Measurements from ENCODE around the gene VTI1B. TPM values are rescaled to one million over a fixed set of nuclear protein-coding genes. Genes with fewer than 3 reads are reported as not detected.

VTI1B gene
- total RNA-seq (100 to 1,000 TPM in 3 of 9 donors, 10 to 100 TPM in 6; 52.2 to 108 (median 86.8) TPM), polyA plus RNA-seq (10 to 100 TPM; 54.6 to 79.3 (median 68.0) TPM)
- long read RNA-seq, donor 1, full-length matches to known transcripts, result 48 of 89 reads
- long read RNA-seq, donor 1, partial matches to known transcripts, result 41 of 89 reads
- long read RNA-seq, donor 1, other reads (novel, unspliced or antisense), result 0 of 89 reads
- long read RNA-seq, donor 2, full-length matches to known transcripts, result 22 of 50 reads
- long read RNA-seq, donor 2, partial matches to known transcripts, result 28 of 50 reads
- long read RNA-seq, donor 2, other reads (novel, unspliced or antisense), result 0 of 50 reads
- long read RNA-seq, donor 3, full-length matches to known transcripts, result 30 of 46 reads
- long read RNA-seq, donor 3, partial matches to known transcripts, result 16 of 46 reads
- long read RNA-seq, donor 3, other reads (novel, unspliced or antisense), result 0 of 46 reads
- long read RNA-seq, donor 4, full-length matches to known transcripts, result 36 of 48 reads
- long read RNA-seq, donor 4, partial matches to known transcripts, result 4 of 48 reads
- long read RNA-seq, donor 4, other reads (novel, unspliced or antisense), result 8 of 48 reads
- long read RNA-seq, donor 5, full-length matches to known transcripts, result 64 of 73 reads
- long read RNA-seq, donor 5, partial matches to known transcripts, result 2 of 73 reads
- long read RNA-seq, donor 5, other reads (novel, unspliced or antisense), result 7 of 73 reads
- long read RNA-seq, donor 6, full-length matches to known transcripts, result 18 of 22 reads
- long read RNA-seq, donor 6, partial matches to known transcripts, result 2 of 22 reads
- long read RNA-seq, donor 6, other reads (novel, unspliced or antisense), result 2 of 22 reads
- long read RNA-seq, donor 7, full-length matches to known transcripts, result 11 of 29 reads
- long read RNA-seq, donor 7, partial matches to known transcripts, result 18 of 29 reads
- long read RNA-seq, donor 7, other reads (novel, unspliced or antisense), result 0 of 29 reads
- long read RNA-seq, donor 8, full-length matches to known transcripts, result 51 of 100 reads
- long read RNA-seq, donor 8, partial matches to known transcripts, result 49 of 100 reads
- long read RNA-seq, donor 8, other reads (novel, unspliced or antisense), result 0 of 100 reads
- long read RNA-seq, donor 9, full-length matches to known transcripts, result 27 of 122 reads
- long read RNA-seq, donor 9, partial matches to known transcripts, result 75 of 122 reads
- long read RNA-seq, donor 9, other reads (novel, unspliced or antisense), result 20 of 122 reads
- long read RNA-seq, donor 10, full-length matches to known transcripts, result 23 of 60 reads
- long read RNA-seq, donor 10, partial matches to known transcripts, result 37 of 60 reads
- long read RNA-seq, donor 10, other reads (novel, unspliced or antisense), result 0 of 60 reads

GRCh38 chr14:67674480-67675218 is at the start of gene VTI1B:
TSS of gene VTI1B (minus strand) at chr14:67674632. CDS start at chr14:67674489, 143 bp downstream.
- Histone ChIP-seq H3K4me1 (replicated peaks in 1 of 2) (peaks cover 16 to 43% of the 10 kb centered on the region in 2 donors), H3K9me3 (replicated peaks in 1 of 3) (no peaks in the 10 kb centered on the region), H3K36me3 (replicated peaks in 1 of 2) (peaks cover 0 to 15% of the 10 kb centered on the region in 2 donors), H3K4me3 (peak within 1 kb of the TSS; percentile 69 to 92 (median 80)), H3K27ac (peak within 1 kb of the TSS; percentile 89 to 98 (median 97)), H3K27me3 (no peaks in the 10 kb centered on the region)
- intact Hi-C loops (cut with DNase I), result loop anchor here in 1 of 2 donors (5.0 kb wide), 1 partner anchor 57 kb away; the partner anchor contains the start of gene ARG2
- DNase-seq, result peak; percentile 70 to 79 (median 77)
- TF ChIP-seq CTCF (IDR thresholded peaks at IDR 0.05) (peak in 1 of 6 experiments; percentile 1), POLR2A (IDR thresholded peaks at IDR 0.05) (peak; percentile 27 to 40)
- WGBS, 4 donors, result 0 to 1% (median 0%) methylated on average over 1 to 87 of the region's 87 CpGs

GRCh38 chr14:67722293-67722692 is 47.9 kb upstream of the VTI1B start:
- Histone ChIP-seq H3K36me3 (replicated peaks in 1 of 2) (no peaks in the 10 kb centered on the region), H3K27me3 (no peaks in the 10 kb centered on the region), H3K4me3 (no peak overlapping the region), H3K9me3 (replicated peaks in 1 of 3) (no peaks in the 10 kb centered on the region), H3K27ac (no peak overlapping the region), H3K4me1 (replicated peaks in 1 of 2) (peaks cover 0 to 10% of the 10 kb centered on the region in 2 donors)
- DNase-seq, result peak; percentile 48 to 81 (median 75)
- intact Hi-C loops (cut with DNase I), result no loop called here
- 6 to 13% (median 10%) methylated on average over 3 of the region's 3 CpGs for WGBS, 4 donors
- TF ChIP-seq CTCF (IDR thresholded peaks at IDR 0.05) (no peak), POLR2A (IDR thresholded peaks at IDR 0.05) (peak; percentile 20 to 45)

- DNase-seq, result no peak
Measured at GRCh38 chr14:67721875-67722274, 47.4 kb upstream of the VTI1B start.

More at GRCh38 chr14:67721875-67722274, 47.4 kb upstream of the VTI1B start:
- H3K27ac ChIP-seq, result no peak overlapping the region
- no peaks in the 10 kb centered on the region for H3K9me3 ChIP-seq (replicated peaks in 1 of 3)
- H3K36me3 ChIP-seq (replicated peaks in 1 of 2), result no peaks in the 10 kb centered on the region
- H3K27me3 ChIP-seq, result no peaks in the 10 kb centered on the region
- TF ChIP-seq POLR2A (IDR thresholded peaks at IDR 0.05) (no peak), CTCF (IDR thresholded peaks at IDR 0.05) (no peak)
- intact Hi-C loops (cut with DNase I), result no loop called here
- WGBS, 4 donors, result 62 to 72% (median 70%) methylated on average over 5 of the region's 5 CpGs
- H3K4me1 ChIP-seq (replicated peaks in 1 of 2), result peaks cover 0 to 10% of the 10 kb centered on the region in 2 donors
- H3K4me3 ChIP-seq, result no peak overlapping the region
